DMS153 (cell line): ENCODE results near the gene TRABD2B.

Experiments
- DNase-seq: peaks from one replicate; lab custom pipeline; 2025; lab: John Stamatoyannopoulos, UW

TRABD2B gene

GRCh38 chr1:47997289-47998200 is at the start of gene TRABD2B:
Gene TRABD2B (minus strand): TSS chr1:47997385.
- DNase-seq: peak; percentile 15

GRCh38 chr1:48044311-48044710 is 47.1 kb upstream of the TRABD2B start:
- no peak for DNase-seq

GRCh38 chr1:48043622-48044021 is 46.4 kb upstream of the TRABD2B start:
- DNase-seq: peak; percentile 97

- DNase-seq: no peak
These were observed 43.0 kb upstream of the TRABD2B start for GRCh38 chr1:48040154-48040553.

- peak; percentile 41 for DNase-seq
These were observed 42.2 kb upstream of the TRABD2B start for GRCh38 chr1:48039088-48040054.

GRCh38 chr1:48038270-48038767 is 41.1 kb upstream of the TRABD2B start:
- no peak for DNase-seq

GRCh38 chr1:48036710-48037355 is 39.6 kb upstream of the TRABD2B start:
- no peak for DNase-seq

GRCh38 chr1:48035371-48036141 is 38.4 kb upstream of the TRABD2B start:
- DNase-seq: no peak

GRCh38 chr1:48033495-48034045 is 36.4 kb upstream of the TRABD2B start:
- no peak for DNase-seq

- DNase-seq: no peak
These were observed 34.5 kb upstream of the TRABD2B start for GRCh38 chr1:48031676-48032075.

- DNase-seq: no peak
These were observed 33.6 kb upstream of the TRABD2B start for GRCh38 chr1:48030696-48031365.

- no peak for DNase-seq
These were observed 33.0 kb upstream of the TRABD2B start for GRCh38 chr1:48030211-48030610.

GRCh38 chr1:48028218-48029069 is 31.3 kb upstream of the TRABD2B start:
- no peak for DNase-seq

- no peak for DNase-seq
These were observed 30.3 kb upstream of the TRABD2B start for GRCh38 chr1:48027533-48027835.

GRCh38 chr1:48026701-48027532 is 29.7 kb upstream of the TRABD2B start:
- DNase-seq: no peak

- DNase-seq: no peak
These were observed 29.1 kb upstream of the TRABD2B start for GRCh38 chr1:48026275-48026674.

- no peak for DNase-seq
These were observed 27.9 kb upstream of the TRABD2B start for GRCh38 chr1:48025076-48025475.

GRCh38 chr1:48023488-48023887 is 26.3 kb upstream of the TRABD2B start:
- no peak for DNase-seq

- no peak for DNase-seq
These were observed 25.1 kb upstream of the TRABD2B start for GRCh38 chr1:48022306-48022705.
